Kidney epithelial cell (primary cell): ENCODE data around the gene SIAH1. TPM values are rescaled to one million over a fixed set of nuclear protein-coding genes. Genes with fewer than 3 reads are reported as not detected.
"Not testable (repeated sequence)": the region's sequence is repeated elsewhere in the genome, so short reads cannot be mapped to it uniquely, and the experiment has no call there.

Source experiments
- DNase-seq: peaks from one replicate; pipeline ENCODE4 v3.0.0-alpha.2; 2010; ENCODE audit warnings: low read depth
- H3K27me3 ChIP-seq: 2 replicates; pipeline ENCODE4 v1.6.0; 2011; ENCODE audit warnings: low read length; ENCODE audit not compliant: control insufficient read depth, insufficient read depth
- H3K36me3 ChIP-seq: 2 replicates; pipeline ENCODE4 v1.5.1; 2011; ENCODE audit warnings: low read length; ENCODE audit not compliant: control insufficient read depth, insufficient read depth
- H3K4me3 ChIP-seq: 2 replicates; pipeline ENCODE4 v1.5.1; 2011; ENCODE audit warnings: low read depth, mild to moderate bottlenecking, control low read depth, low read length
- CTCF ChIP-seq: IDR thresholded peaks from 2 replicates; pipeline ENCODE4 v1.5.1; 2011; ENCODE audit warnings: mild to moderate bottlenecking, moderate library complexity, low read length, control low read depth, inconsistent platforms; ENCODE audit not compliant: insufficient read depth, poor library complexity, severe bottlenecking
- total RNA-seq: library from RNA; depleted of rRNA; stranded (reverse); fragments of >200 nt; gene quantifications from 2 replicates; pipeline ENCODE4 v1.2.3, GENCODE V29; 2015

Gene SIAH1
- total RNA-seq, 1 donor from 2014 or later = 30.3 TPM

- Histone ChIP-seq H3K36me3 (no peaks in the 10 kb centered on the region), H3K4me3 (no peak overlapping the region), H3K27me3 (no peaks in the 10 kb centered on the region)
- no peak for TF ChIP-seq CTCF
- no peak for DNase-seq
Measured at GRCh38 chr16:48413272-48413671, 28.1 kb upstream of the SIAH1 start.

GRCh38 chr16:48409839-48410632 is 24.8 kb upstream of the SIAH1 start:
- Histone ChIP-seq H3K4me3 (no peak overlapping the region), H3K36me3 (no peaks in the 10 kb centered on the region), H3K27me3 (no peaks in the 10 kb centered on the region)
- DNase-seq = no peak
- TF ChIP-seq CTCF = no peak

DNA sequence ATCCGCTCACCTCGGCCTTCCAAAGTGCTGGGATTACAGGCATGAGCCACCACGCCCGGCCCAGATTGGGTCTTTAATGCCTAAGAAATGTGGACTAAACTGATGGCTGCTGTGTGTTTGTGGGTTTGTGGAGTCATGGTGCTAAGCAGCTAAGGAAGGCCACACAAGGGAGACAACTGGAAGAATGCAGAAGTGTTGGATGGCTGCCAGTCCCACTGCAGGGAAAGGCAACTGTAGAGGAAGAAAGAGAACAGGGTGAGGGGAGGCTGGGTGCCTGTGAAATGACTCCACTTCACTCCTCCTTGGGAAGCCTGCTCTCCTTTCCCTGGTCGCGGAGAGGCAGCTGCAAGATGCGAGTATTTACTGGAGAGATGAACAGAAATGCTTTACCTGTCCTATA is 23.5 kb upstream of the SIAH1 start:
- H3K36me3 ChIP-seq = no peaks in the 10 kb centered on the region
- H3K27me3 ChIP-seq = no peaks in the 10 kb centered on the region
- DNase-seq = no peak
- TF ChIP-seq CTCF = no peak
- H3K4me3 ChIP-seq = no peak overlapping the region

DNA sequence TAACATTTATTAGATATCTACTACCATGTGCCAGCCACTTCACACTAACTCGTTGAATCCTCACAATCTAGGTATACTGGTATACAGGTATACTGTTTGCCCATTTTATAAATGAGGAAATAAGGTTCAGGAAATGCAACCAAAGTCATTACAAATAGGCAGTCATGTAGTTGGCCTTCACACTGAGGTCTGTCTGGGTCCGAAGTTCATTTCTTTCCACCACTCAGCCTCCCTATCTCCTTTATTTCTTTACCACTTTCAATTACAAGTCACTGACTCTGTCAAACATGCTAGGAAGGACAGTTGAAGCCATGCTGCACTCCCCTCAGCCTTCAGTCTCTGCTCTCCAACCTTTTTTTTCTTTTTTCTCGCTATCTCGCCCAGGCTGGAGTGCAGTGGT is 20.7 kb upstream of the SIAH1 start:
- Histone ChIP-seq H3K27me3 (no peaks in the 10 kb centered on the region), H3K36me3 (no peaks in the 10 kb centered on the region), H3K4me3 (no peak overlapping the region)
- no peak for TF ChIP-seq CTCF
- no peak for DNase-seq

GRCh38 chr16:48405153-48405552 is 19.9 kb upstream of the SIAH1 start:
- no peak for TF ChIP-seq CTCF
- no peak overlapping the region for H3K4me3 ChIP-seq
- H3K36me3 ChIP-seq = no peaks in the 10 kb centered on the region
- H3K27me3 ChIP-seq = no peaks in the 10 kb centered on the region
- no peak for DNase-seq

GRCh38 chr16:48402547-48402946 is 17.3 kb upstream of the SIAH1 start:
- H3K27me3 ChIP-seq, H3K36me3 ChIP-seq, H3K4me3 ChIP-seq, DNase-seq: not testable (repeated sequence)
